Adrenal gland (tissue), 5 donors: ENCODE data around the gene VWA1.
"Not testable (repeated sequence)": the region's sequence is repeated elsewhere in the genome, so short reads cannot be mapped to it uniquely, and the experiment has no call there.

Experiments
- POLR2A ChIP-seq, 2 donors: fragments of 450-650 bp; IDR thresholded peaks; one replicate each; pipeline ENCODE4 v1.6.1; 2017; ENCODE audit warnings: antibody characterized with exemption in 2 of 2, mild to moderate bottlenecking in 2 of 2, moderate library complexity in 1 of 2
- TF ChIP-seq, protein P1 (sequence below), 6 experiments: fragments of 450-650 bp in 4 of 6; fragments of 200-600 bp in 2 of 6; sonication (generic) in 1 of 6; IDR thresholded peaks; 1 replicate in 5 of 6; 2 replicates in 1 of 6; pipeline versions ENCODE4 v1.5.1 to v1.8.0; 2016 to 2021; ENCODE audit warnings: antibody characterized with exemption in 6 of 6, mild to moderate bottlenecking in 2 of 6, moderate library complexity in 1 of 6
- donor health status: DM: no; HTN: no; CAD: no.

DNA sequence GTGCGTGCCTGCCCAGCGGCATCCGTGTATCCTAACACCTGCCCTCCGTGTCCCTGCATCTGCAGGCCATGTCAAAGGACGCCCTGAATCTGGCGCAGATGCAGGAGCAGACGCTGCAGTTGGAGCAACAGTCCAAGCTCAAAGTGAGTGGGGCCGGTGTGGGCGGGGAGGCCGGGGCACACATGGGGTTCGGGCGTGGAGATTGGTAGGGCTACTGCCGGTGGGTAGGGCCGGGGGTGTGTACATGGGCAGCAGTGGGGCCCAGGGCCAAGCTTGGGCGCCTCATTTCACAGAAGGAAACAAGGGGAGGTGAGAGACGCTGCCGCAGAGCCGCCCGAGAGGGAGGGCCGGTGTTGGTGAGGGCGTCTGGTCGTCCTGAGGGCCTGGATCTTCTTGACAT, 15.1 kb downstream of the VWA1 start:
- TF ChIP-seq, protein P1, sequence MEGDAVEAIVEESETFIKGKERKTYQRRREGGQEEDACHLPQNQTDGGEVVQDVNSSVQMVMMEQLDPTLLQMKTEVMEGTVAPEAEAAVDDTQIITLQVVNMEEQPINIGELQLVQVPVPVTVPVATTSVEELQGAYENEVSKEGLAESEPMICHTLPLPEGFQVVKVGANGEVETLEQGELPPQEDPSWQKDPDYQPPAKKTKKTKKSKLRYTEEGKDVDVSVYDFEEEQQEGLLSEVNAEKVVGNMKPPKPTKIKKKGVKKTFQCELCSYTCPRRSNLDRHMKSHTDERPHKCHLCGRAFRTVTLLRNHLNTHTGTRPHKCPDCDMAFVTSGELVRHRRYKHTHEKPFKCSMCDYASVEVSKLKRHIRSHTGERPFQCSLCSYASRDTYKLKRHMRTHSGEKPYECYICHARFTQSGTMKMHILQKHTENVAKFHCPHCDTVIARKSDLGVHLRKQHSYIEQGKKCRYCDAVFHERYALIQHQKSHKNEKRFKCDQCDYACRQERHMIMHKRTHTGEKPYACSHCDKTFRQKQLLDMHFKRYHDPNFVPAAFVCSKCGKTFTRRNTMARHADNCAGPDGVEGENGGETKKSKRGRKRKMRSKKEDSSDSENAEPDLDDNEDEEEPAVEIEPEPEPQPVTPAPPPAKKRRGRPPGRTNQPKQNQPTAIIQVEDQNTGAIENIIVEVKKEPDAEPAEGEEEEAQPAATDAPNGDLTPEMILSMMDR (IDR thresholded peaks at IDR 0.05), result not testable (repeated sequence)
- not testable (repeated sequence) for TF ChIP-seq POLR2A (IDR thresholded peaks at IDR 0.05)
